DND-41 (cell line): Measurements from ENCODE around the gene SEC16B.

Source experiments
- ATAC-seq: fragments of 200-7000 bp; cut with Tn5 transposase; 3 replicates; pipeline ENCODE4 v1.9.1; 2021; ENCODE audit warnings: low read depth; ENCODE audit not compliant: insufficient read depth
- DNase-seq: peaks from one replicate; pipeline ENCODE4 v3.0.0-alpha.2; 2020
- H2AFZ ChIP-seq: 2 replicates; pipeline ENCODE4 v1.6.0; 2012; ENCODE audit warnings: low read depth, low read length
- H3K27ac ChIP-seq: 2 replicates; pipeline ENCODE4 v1.5.1; 2012; ENCODE audit warnings: low read length, inconsistent platforms
- H3K27me3 ChIP-seq: fragments of 200-600 bp; sonication (generic); 2 replicates; pipeline ENCODE4 v1.6.0; 2012; ENCODE audit warnings: low read length, mild to moderate bottlenecking, inconsistent platforms; ENCODE audit not compliant: insufficient read depth, poor library complexity
- H3K36me3 ChIP-seq: 2 replicates; pipeline ENCODE4 v1.5.1; 2012; ENCODE audit warnings: low read length, inconsistent platforms; ENCODE audit not compliant: insufficient read depth
- H3K4me1 ChIP-seq: 2 replicates; pipeline ENCODE4 v1.5.1; 2012; ENCODE audit warnings: mild to moderate bottlenecking, low read length; ENCODE audit not compliant: insufficient read depth
- H3K4me2 ChIP-seq: 2 replicates; pipeline ENCODE4 v1.6.0; 2012; ENCODE audit warnings: mild to moderate bottlenecking, moderate library complexity, low read length, inconsistent platforms; ENCODE audit not compliant: insufficient read depth
- H3K4me3 ChIP-seq, 2 experiments: fragments of 200-600 bp in 1 of 2; shearing (Covaris generic) in 1 of 2; 2 replicates each; pipeline ENCODE4 v1.5.1; 2012 to 2016; ENCODE audit warnings: inconsistent platforms in 2 of 2, low read length in 2 of 2, mild to moderate bottlenecking in 2 of 2, low read depth in 1 of 2, moderate library complexity in 1 of 2
- H3K79me2 ChIP-seq: 2 replicates; pipeline ENCODE4 v1.6.0; 2012; ENCODE audit warnings: low read length, inconsistent platforms; ENCODE audit not compliant: insufficient read depth
- H3K9ac ChIP-seq: 2 replicates; pipeline ENCODE4 v1.6.0; 2012; ENCODE audit warnings: low read depth, mild to moderate bottlenecking, inconsistent platforms, low read length, moderate library complexity
- H3K9me3 ChIP-seq: 2 replicates; pipeline ENCODE4 v1.5.1; 2012; ENCODE audit warnings: low read length, moderate library complexity, mild to moderate bottlenecking, inconsistent platforms; ENCODE audit not compliant: insufficient read depth, severe bottlenecking
- H4K20me1 ChIP-seq: 2 replicates; pipeline ENCODE4 v1.6.0; 2012; ENCODE audit warnings: low read length; ENCODE audit not compliant: insufficient read depth
- CTCF ChIP-seq: IDR thresholded peaks from 2 replicates; pipeline ENCODE4 v1.5.1; 2012; ENCODE audit warnings: borderline replicate concordance, low read length, moderate library complexity, mild to moderate bottlenecking; ENCODE audit not compliant: poor library complexity, severe bottlenecking; ENCODE audit errors: extremely low read depth
- EZH2 ChIP-seq: IDR thresholded peaks from 3 replicates; pipeline ENCODE4 v1.6.1; 2012; ENCODE audit warnings: borderline replicate concordance, low read depth, mild to moderate bottlenecking, moderate library complexity, low read length, inconsistent platforms; ENCODE audit not compliant: severe bottlenecking

The SEC16B gene

GRCh38 chr1:177954076-177954475 lies 15.8 kb downstream of the SEC16B start:
- TF ChIP-seq CTCF (no peak), EZH2 (no peak)
- H3K9me3 ChIP-seq = no peaks in the 10 kb centered on the region
- DNase-seq (no peak), ATAC-seq (no peak)
- H3K4me2 ChIP-seq = no peak overlapping the region
- H2AFZ ChIP-seq = no peak overlapping the region
- H3K27ac ChIP-seq = no peak overlapping the region
- H3K27me3 ChIP-seq = no peaks in the 10 kb centered on the region
- no peaks in the 10 kb centered on the region for H3K4me1 ChIP-seq
- H3K79me2 ChIP-seq = no peaks in the 10 kb centered on the region
- H4K20me1 ChIP-seq = no peaks in the 10 kb centered on the region
- no peak overlapping the region for H3K4me3 ChIP-seq
- H3K9ac ChIP-seq = no peak overlapping the region
- H3K36me3 ChIP-seq = no peaks in the 10 kb centered on the region

DNA sequence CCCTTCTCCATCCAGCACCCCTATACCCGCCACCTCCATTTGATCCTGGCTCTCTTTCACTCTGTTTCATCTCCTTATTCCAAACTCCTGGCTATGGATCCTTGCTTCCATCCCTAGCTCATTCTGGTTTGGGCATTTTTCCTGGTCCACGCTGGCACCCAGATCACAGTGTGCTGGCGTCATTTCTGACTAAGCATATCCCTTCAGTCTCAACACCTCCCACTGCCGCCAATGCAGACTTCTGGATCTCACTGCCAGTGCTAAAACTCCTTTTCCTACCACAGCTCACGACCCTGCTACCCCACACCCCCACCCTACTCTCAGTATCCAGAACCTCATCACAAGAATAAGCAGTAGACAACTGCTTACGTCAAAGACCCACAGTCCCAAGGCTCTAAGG lies 16.3 kb downstream of the SEC16B start:
- Histone ChIP-seq H3K4me3 (no peak overlapping the region), H3K27ac (no peak overlapping the region), H2AFZ (no peak overlapping the region), H3K9ac (no peak overlapping the region), H4K20me1 (no peaks in the 10 kb centered on the region), H3K36me3 (no peaks in the 10 kb centered on the region), H3K4me2 (no peak overlapping the region), H3K4me1 (no peaks in the 10 kb centered on the region), H3K27me3 (no peaks in the 10 kb centered on the region), H3K79me2 (no peaks in the 10 kb centered on the region), H3K9me3 (no peaks in the 10 kb centered on the region)
- ATAC-seq (no peak), DNase-seq (no peak)
- TF ChIP-seq CTCF = no peak
- TF ChIP-seq EZH2 = no peak

GRCh38 chr1:177952691-177953090 lies 17.2 kb downstream of the SEC16B start:
- TF ChIP-seq CTCF (no peak), EZH2 (no peak)
- ATAC-seq = no peak
- no peaks in the 10 kb centered on the region for H3K36me3 ChIP-seq

GRCh38 chr1:177952249-177952648 lies 17.6 kb downstream of the SEC16B start:
- H3K79me2 ChIP-seq = no peaks in the 10 kb centered on the region
- H2AFZ ChIP-seq = no peak overlapping the region
- no peaks in the 10 kb centered on the region for H3K27me3 ChIP-seq
- no peak overlapping the region for H3K4me3 ChIP-seq
- H3K36me3 ChIP-seq = no peaks in the 10 kb centered on the region
- no peaks in the 10 kb centered on the region for H4K20me1 ChIP-seq
- H3K4me2 ChIP-seq = no peak overlapping the region
- ATAC-seq = no peak
- no peaks in the 10 kb centered on the region for H3K4me1 ChIP-seq
- no peak overlapping the region for H3K27ac ChIP-seq
- no peaks in the 10 kb centered on the region for H3K9me3 ChIP-seq
- TF ChIP-seq CTCF = no peak
- TF ChIP-seq EZH2 = no peak
- H3K9ac ChIP-seq = no peak overlapping the region
- DNase-seq = no peak

More at GRCh38 chr1:177952691-177953090, 17.2 kb downstream of the SEC16B start:
- H3K4me3 ChIP-seq = no peak overlapping the region
- no peak for DNase-seq
- H4K20me1 ChIP-seq = no peaks in the 10 kb centered on the region
- H3K4me2 ChIP-seq = no peak overlapping the region
- no peaks in the 10 kb centered on the region for H3K4me1 ChIP-seq
- no peak overlapping the region for H3K27ac ChIP-seq
- no peaks in the 10 kb centered on the region for H3K27me3 ChIP-seq
- H2AFZ ChIP-seq = no peak overlapping the region
- H3K79me2 ChIP-seq = no peaks in the 10 kb centered on the region
- no peaks in the 10 kb centered on the region for H3K9me3 ChIP-seq
- H3K9ac ChIP-seq = no peak overlapping the region
